Left ventricle myocardium inferior (tissue), 1 donor: ENCODE measurements around the gene GABRG3. TPM values are rescaled to one million over a fixed set of nuclear protein-coding genes. Genes with fewer than 3 reads are reported as not detected.

Experiments
- DNase-seq: peaks from one replicate; pipeline ENCODE4 v3.0.0-alpha.2; 2020
- H3K27ac ChIP-seq: fragments of 200-600 bp; replicated peaks from 2 replicates; pipeline ENCODE4 v1.8.0; 2021
- H3K27me3 ChIP-seq: fragments of 200-600 bp; 2 replicates; pipeline ENCODE4 v1.8.0; 2021; ENCODE audit warnings: low read depth
- H3K36me3 ChIP-seq: fragments of 200-600 bp; 2 replicates; pipeline ENCODE4 v1.8.0; 2021
- H3K4me1 ChIP-seq: fragments of 200-600 bp; 2 replicates; pipeline ENCODE4 v1.8.0; 2021
- H3K4me3 ChIP-seq: fragments of 200-600 bp; 2 replicates; pipeline ENCODE4 v1.8.0; 2021; ENCODE audit warnings: mild to moderate bottlenecking, moderate library complexity
- H3K9me3 ChIP-seq: fragments of 200-600 bp; replicated peaks from 2 replicates; pipeline ENCODE4 v1.8.0; 2021
- CTCF ChIP-seq: fragments of 200-600 bp; IDR thresholded peaks from 2 replicates; pipeline ENCODE4 v1.8.0; 2021; ENCODE audit warnings: antibody characterized with exemption, mild to moderate bottlenecking, borderline replicate concordance
- intact Hi-C: fragments of 100-400 bp; cut with micrococcal nuclease; formaldehyde crosslinking; loops from one replicate; pipeline ENCODE4 v1.11.0; 2022
- total RNA-seq: library from RNA; stranded (reverse); fragmentation: NEBNext Ultra II Directional; extraction: Animal tissue kit (Norgen Biotek cat#: 25700); gene quantifications from one replicate; pipeline ENCODE4 v1.2.1, GENCODE V29; 2021
- donor health status: DM: no; HTN: yes; CAD: no; lungs with severe emphysema.

GABRG3 gene
- total RNA-seq, 1 donor from 2014 or later: not detected

- TF ChIP-seq CTCF: no peak
- H3K4me3 ChIP-seq: no peak overlapping the region
- H3K9me3 ChIP-seq: peaks cover 9% of the 10 kb centered on the region
- intact Hi-C loops: no loop called here
- no peaks in the 10 kb centered on the region for H3K36me3 ChIP-seq
- no peaks in the 10 kb centered on the region for H3K4me1 ChIP-seq
- DNase-seq: no peak
- H3K27me3 ChIP-seq: no peaks in the 10 kb centered on the region
- H3K27ac ChIP-seq: no peak overlapping the region
Observed at GRCh38 chr15:27336676-27337075, 365.7 kb downstream of the GABRG3 start.

- Histone ChIP-seq H3K9me3 (peaks cover 9% of the 10 kb centered on the region), H3K27me3 (no peaks in the 10 kb centered on the region), H3K36me3 (no peaks in the 10 kb centered on the region), H3K27ac (no peak overlapping the region), H3K4me1 (no peaks in the 10 kb centered on the region), H3K4me3 (no peak overlapping the region)
- intact Hi-C loops: no loop called here
- TF ChIP-seq CTCF: no peak
- no peak for DNase-seq
Observed at GRCh38 chr15:27339138-27339537, 368.2 kb downstream of the GABRG3 start.

GRCh38 chr15:27341780-27342343 lies 370.9 kb downstream of the GABRG3 start:
- H3K4me1 ChIP-seq: no peaks in the 10 kb centered on the region
- DNase-seq: no peak
- peaks cover 14% of the 10 kb centered on the region for H3K9me3 ChIP-seq
- no peaks in the 10 kb centered on the region for H3K27me3 ChIP-seq
- no peak overlapping the region for H3K4me3 ChIP-seq
- no peak overlapping the region for H3K27ac ChIP-seq
- no peak for TF ChIP-seq CTCF
- intact Hi-C loops: no loop called here
- H3K36me3 ChIP-seq: no peaks in the 10 kb centered on the region

GRCh38 chr15:27342991-27343390 lies 372.0 kb downstream of the GABRG3 start:
- H3K4me1 ChIP-seq: no peaks in the 10 kb centered on the region
- no peak for DNase-seq
- H3K27me3 ChIP-seq: no peaks in the 10 kb centered on the region
- TF ChIP-seq CTCF: no peak
- intact Hi-C loops: no loop called here
- no peak overlapping the region for H3K27ac ChIP-seq
- no peak overlapping the region for H3K4me3 ChIP-seq
- peaks cover 17% of the 10 kb centered on the region for H3K9me3 ChIP-seq
- H3K36me3 ChIP-seq: no peaks in the 10 kb centered on the region

- Histone ChIP-seq H3K9me3 (peaks cover 5% of the 10 kb centered on the region), H3K4me3 (no peak overlapping the region), H3K36me3 (no peaks in the 10 kb centered on the region), H3K27me3 (peaks cover 8% of the 10 kb centered on the region), H3K4me1 (no peaks in the 10 kb centered on the region), H3K27ac (no peak overlapping the region)
- no peak for DNase-seq
- intact Hi-C loops: no loop called here
- no peak for TF ChIP-seq CTCF
Observed at GRCh38 chr15:27352136-27352535, 381.2 kb downstream of the GABRG3 start.

GRCh38 chr15:27353856-27354255 lies 382.9 kb downstream of the GABRG3 start:
- intact Hi-C loops: no loop called here
- no peak for TF ChIP-seq CTCF
- H3K4me3 ChIP-seq: no peak overlapping the region
- no peaks in the 10 kb centered on the region for H3K36me3 ChIP-seq
- no peaks in the 10 kb centered on the region for H3K9me3 ChIP-seq
- DNase-seq: no peak
- peaks cover 18% of the 10 kb centered on the region for H3K27me3 ChIP-seq
- no peaks in the 10 kb centered on the region for H3K4me1 ChIP-seq
- no peak overlapping the region for H3K27ac ChIP-seq
